Subcutaneous adipose tissue (tissue), 4 donors: ENCODE results near the gene FEN1. TPM values are rescaled to one million over a fixed set of nuclear protein-coding genes. Genes with fewer than 3 reads are reported as not detected.

Experiments used
- CTCF ChIP-seq: fragments of 450-650 bp; IDR thresholded peaks from one replicate; pipeline ENCODE4 v1.5.1; 2016; ENCODE audit warnings: low read depth, mild to moderate bottlenecking, control low read depth, antibody characterized with exemption, moderate library complexity
- total RNA-seq, 4 donors: library from RNA; depleted of rRNA; stranded (reverse); fragments of >200 nt; gene quantifications; one replicate each; pipeline ENCODE4 v1.1.0, GENCODE V29; 2016

FEN1 gene
- total RNA-seq, 4 donors from 2014 or later = 4.9 to 7.7 (median 6.3) TPM

- TF ChIP-seq CTCF = no peak
Observed at GRCh38 chr11:61832207-61832606, 39.5 kb downstream of the FEN1 start.

GRCh38 chr11:61832754-61833153 is 40.0 kb downstream of the FEN1 start:
- no peak for TF ChIP-seq CTCF

GRCh38 chr11:61833471-61833870 is 40.8 kb downstream of the FEN1 start:
- TF ChIP-seq CTCF = no peak

- no peak for TF ChIP-seq CTCF
Observed at GRCh38 chr11:61833926-61834277, 41.2 kb downstream of the FEN1 start.

- TF ChIP-seq CTCF = no peak
Observed at GRCh38 chr11:61834278-61835048, 41.8 kb downstream of the FEN1 start.

GRCh38 chr11:61836193-61836592 is 43.5 kb downstream of the FEN1 start:
- TF ChIP-seq CTCF = no peak

GRCh38 chr11:61837411-61838005 is 44.8 kb downstream of the FEN1 start:
- no peak for TF ChIP-seq CTCF
